Peyer's patch (tissue), 4 donors: ENCODE measurements around the gene RELB.

Experiments
- CTCF ChIP-seq, 6 experiments: fragments of 450-650 bp in 4 of 6; fragments of 200-600 bp in 2 of 6; sonication (generic) in 1 of 6; IDR thresholded peaks; one replicate each; pipeline ENCODE4 v1.5.1; 2017 to 2019; ENCODE audit warnings: antibody characterized with exemption in 6 of 6, mild to moderate bottlenecking in 3 of 6, moderate library complexity in 1 of 6
- POLR2A ChIP-seq, 2 donors: fragments of 450-650 bp; IDR thresholded peaks; one replicate each; pipeline ENCODE4 v1.5.1; 2017; ENCODE audit warnings: antibody characterized with exemption in 2 of 2, mild to moderate bottlenecking in 2 of 2, moderate library complexity in 2 of 2

GRCh38 chr19:45050036-45050435 lies 48.8 kb downstream of the RELB start:
- no peak for TF ChIP-seq POLR2A (IDR thresholded peaks at IDR 0.05)
- TF ChIP-seq CTCF (IDR thresholded peaks at IDR 0.05): no peak
